Renal cortex interstitium (tissue), 11 donors: Measurements from ENCODE around the gene RBFOX2. TPM values are rescaled to one million over a fixed set of nuclear protein-coding genes. Genes with fewer than 3 reads are reported as not detected.

ENCODE experiments used
- DNase-seq, 11 donors: peaks; one replicate each; pipeline ENCODE4 v3.0.0-alpha.2; 2013; ENCODE audit warnings: low read depth in 9 of 11, low spot score in 4 of 11; ENCODE audit errors: extremely low read depth in 1 of 11
- polyA plus RNA-seq, 3 donors: library from polyadenylated mRNA; unstranded; fragments of 120-200 nt; gene quantifications; one replicate each; pipeline ENCODE4 v1.2.1, GENCODE V29; 2013; ENCODE audit not compliant: insufficient read length in 3 of 3

Gene RBFOX2
- polyA plus RNA-seq, 3 donors: 114 to 137 (median 130) TPM

- DNase-seq: no peak
Measured at GRCh38 chr22:35993048-35993714, 35.4 kb downstream of the RBFOX2 start.

- no peak for DNase-seq
Measured at GRCh38 chr22:35991168-35991567, 37.5 kb downstream of the RBFOX2 start.

- no peak for DNase-seq
Measured at GRCh38 chr22:35988030-35988429, 40.6 kb downstream of the RBFOX2 start.

GRCh38 chr22:35987487-35987886 is 41.1 kb downstream of the RBFOX2 start:
- DNase-seq: no peak

- DNase-seq: no peak
Measured at GRCh38 chr22:35986088-35986487, 42.5 kb downstream of the RBFOX2 start.

- DNase-seq: no peak
Measured at GRCh38 chr22:35985371-35985770, 43.3 kb downstream of the RBFOX2 start.

- no peak for DNase-seq
Measured at GRCh38 chr22:35984183-35985175, 44.1 kb downstream of the RBFOX2 start.

GRCh38 chr22:35981900-35982299 is 46.7 kb downstream of the RBFOX2 start:
- DNase-seq: no peak

- DNase-seq: no peak
Measured at GRCh38 chr22:35978889-35979288, 49.7 kb downstream of the RBFOX2 start.

GRCh38 chr22:35978201-35978600 is 50.4 kb downstream of the RBFOX2 start:
- DNase-seq: no peak

GRCh38 chr22:35977136-35977535 is 51.5 kb downstream of the RBFOX2 start:
- DNase-seq: no peak

- DNase-seq: no peak
Measured at GRCh38 chr22:35973388-35973787, 55.2 kb downstream of the RBFOX2 start.

GRCh38 chr22:35972559-35972958 is 56.1 kb downstream of the RBFOX2 start:
- no peak for DNase-seq

- DNase-seq: peak in 4 of 11 donors; percentile 30 to 39 (median 36)
Measured at GRCh38 chr22:35971456-35972119, 57.0 kb downstream of the RBFOX2 start.

- no peak for DNase-seq
Measured at GRCh38 chr22:35970616-35971455, 57.8 kb downstream of the RBFOX2 start.

- no peak for DNase-seq
Measured at GRCh38 chr22:35967046-35967397, 61.6 kb downstream of the RBFOX2 start.

GRCh38 chr22:35966314-35967045 is 62.1 kb downstream of the RBFOX2 start:
- no peak for DNase-seq

GRCh38 chr22:35963237-35963810 is 65.3 kb downstream of the RBFOX2 start:
- no peak for DNase-seq
